ENCODE data around the gene PODNL1. TPM values are rescaled to one million over a fixed set of nuclear protein-coding genes. Genes with fewer than 3 reads are reported as not detected.
"Not testable (repeated sequence)": the region's sequence is repeated elsewhere in the genome, so short reads cannot be mapped to it uniquely, and the experiment has no call there.

PODNL1 gene
- total RNA-seq, 1 donor from 2014 or later: 7.9 TPM

GRCh38 chr19:13974073-13974472 is 35.9 kb upstream of the PODNL1 start:
- DNase-seq (ENCODE audit: low spot score): no peak

GRCh38 chr19:13973479-13973878 is 35.3 kb upstream of the PODNL1 start:
- not testable (repeated sequence) for DNase-seq (ENCODE audit: low spot score)

GRCh38 chr19:13972368-13973155 is 34.3 kb upstream of the PODNL1 start:
- DNase-seq (ENCODE audit: low spot score): no peak

GRCh38 chr19:13971868-13972267 is 33.7 kb upstream of the PODNL1 start:
- not testable (repeated sequence) for DNase-seq (ENCODE audit: low spot score)

- DNase-seq (ENCODE audit: low spot score): no peak
These were observed 31.7 kb upstream of the PODNL1 start for GRCh38 chr19:13969897-13970296.

GRCh38 chr19:13968999-13969398 is 30.8 kb upstream of the PODNL1 start:
- DNase-seq (ENCODE audit: low spot score): no peak

- no peak for DNase-seq (ENCODE audit: low spot score)
These were observed 30.2 kb upstream of the PODNL1 start for GRCh38 chr19:13968383-13968935.

GRCh38 chr19:13967206-13967605 is 29.0 kb upstream of the PODNL1 start:
- DNase-seq (ENCODE audit: low spot score): not testable (repeated sequence)

- no peak for DNase-seq (ENCODE audit: low spot score)
These were observed 28.5 kb upstream of the PODNL1 start for GRCh38 chr19:13966684-13967128.

GRCh38 chr19:13965926-13966683 is 27.9 kb upstream of the PODNL1 start:
- no peak for DNase-seq (ENCODE audit: low spot score)

GRCh38 chr19:13965377-13965896 is 27.2 kb upstream of the PODNL1 start:
- DNase-seq (ENCODE audit: low spot score): no peak

- DNase-seq (ENCODE audit: low spot score): no peak
These were observed 26.6 kb upstream of the PODNL1 start for GRCh38 chr19:13964776-13965175.

GRCh38 chr19:13963603-13964105 is 25.4 kb upstream of the PODNL1 start:
- no peak for DNase-seq (ENCODE audit: low spot score)

- no peak for DNase-seq (ENCODE audit: low spot score)
These were observed 24.7 kb upstream of the PODNL1 start for GRCh38 chr19:13962699-13963602.

GRCh38 chr19:13961826-13962698 is 23.8 kb upstream of the PODNL1 start:
- DNase-seq (ENCODE audit: low spot score): no peak

GRCh38 chr19:13960863-13961784 is 22.9 kb upstream of the PODNL1 start:
- DNase-seq (ENCODE audit: low spot score): no peak

GRCh38 chr19:13959962-13960862 is 22.0 kb upstream of the PODNL1 start:
- DNase-seq (ENCODE audit: low spot score): no peak
